IMR-90 (cell line): ENCODE results near the gene MLST8.
A peak's percentile ranks its signal among the peaks of the same experiment; 100 is the strongest.

Experiments
- CEBPB ChIP-seq: IDR thresholded peaks from 2 replicates; pipeline ENCODE4 v1.6.1; 2012; ENCODE audit warnings: low read depth, low read length, improper control_type of control experiment
- POLR2A ChIP-seq: IDR thresholded peaks from 2 replicates; pipeline ENCODE4 v1.6.1; 2012; ENCODE audit warnings: mild to moderate bottlenecking, low read depth, low read length
- RAD21 ChIP-seq: IDR thresholded peaks from 2 replicates; pipeline ENCODE4 v1.6.1; 2012; ENCODE audit warnings: low read length, improper control_type of control experiment
- TF ChIP-seq, protein P1 (sequence below): conservative IDR thresholded peaks from 2 replicates; pipeline ENCODE4 v1.5.1; 2012; ENCODE audit warnings: mild to moderate bottlenecking, low read depth, low read length, improper control_type of control experiment

- TF ChIP-seq POLR2A (no peak), RAD21 (peak; percentile 52), CEBPB (no peak)
- TF ChIP-seq, protein P1, sequence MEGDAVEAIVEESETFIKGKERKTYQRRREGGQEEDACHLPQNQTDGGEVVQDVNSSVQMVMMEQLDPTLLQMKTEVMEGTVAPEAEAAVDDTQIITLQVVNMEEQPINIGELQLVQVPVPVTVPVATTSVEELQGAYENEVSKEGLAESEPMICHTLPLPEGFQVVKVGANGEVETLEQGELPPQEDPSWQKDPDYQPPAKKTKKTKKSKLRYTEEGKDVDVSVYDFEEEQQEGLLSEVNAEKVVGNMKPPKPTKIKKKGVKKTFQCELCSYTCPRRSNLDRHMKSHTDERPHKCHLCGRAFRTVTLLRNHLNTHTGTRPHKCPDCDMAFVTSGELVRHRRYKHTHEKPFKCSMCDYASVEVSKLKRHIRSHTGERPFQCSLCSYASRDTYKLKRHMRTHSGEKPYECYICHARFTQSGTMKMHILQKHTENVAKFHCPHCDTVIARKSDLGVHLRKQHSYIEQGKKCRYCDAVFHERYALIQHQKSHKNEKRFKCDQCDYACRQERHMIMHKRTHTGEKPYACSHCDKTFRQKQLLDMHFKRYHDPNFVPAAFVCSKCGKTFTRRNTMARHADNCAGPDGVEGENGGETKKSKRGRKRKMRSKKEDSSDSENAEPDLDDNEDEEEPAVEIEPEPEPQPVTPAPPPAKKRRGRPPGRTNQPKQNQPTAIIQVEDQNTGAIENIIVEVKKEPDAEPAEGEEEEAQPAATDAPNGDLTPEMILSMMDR, result peak; percentile 34; the same call in 1 of the 2 replicates
These were observed 10.4 kb upstream of the MLST8 start for GRCh38 chr16:2194852-2195321.
